DLD1 (cell line): ENCODE measurements around the gene MCCD1.

Experiments
- in situ Hi-C: cut with HindIII; loops from 2 replicates; pipeline ENCODE4 v1.10.0; 2017; ENCODE audit warnings: low sequenced_read_pairs

MCCD1 gene

GRCh38 chr6:31568537-31568961 lies 39.8 kb downstream of the MCCD1 start:
- in situ Hi-C loops = no loop called here

DNA sequence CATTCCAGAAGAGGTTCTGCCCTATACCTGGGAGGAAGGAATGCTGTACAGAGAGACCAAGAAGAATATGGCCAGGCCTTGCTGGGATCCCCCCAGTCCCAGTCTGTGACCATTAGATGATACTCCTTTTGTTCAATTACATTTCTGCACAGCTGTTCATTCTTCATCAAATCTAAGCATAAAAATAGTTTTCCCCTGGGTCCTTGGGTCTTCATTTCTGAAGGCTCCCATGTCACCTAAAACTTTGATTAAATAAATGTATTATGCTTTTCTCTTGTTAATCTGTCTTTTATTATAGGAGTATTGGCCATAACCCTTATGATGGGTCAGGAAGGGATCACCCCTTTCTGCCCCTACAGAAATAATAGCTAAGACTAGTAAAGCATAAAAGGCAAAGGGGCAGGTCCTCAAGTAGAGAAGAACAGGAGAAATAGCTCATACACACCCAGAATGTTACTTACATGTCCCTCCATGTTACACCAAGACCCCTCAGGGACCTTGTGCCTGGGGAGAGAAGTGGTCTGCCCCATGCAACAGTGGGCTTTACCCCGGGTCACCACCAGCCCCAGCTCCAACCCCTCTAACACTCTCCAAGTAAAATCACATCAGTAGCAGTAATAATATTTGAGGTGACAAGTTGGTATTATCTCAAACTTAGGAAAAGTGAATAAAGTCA lies 41.2 kb downstream of the MCCD1 start:
- in situ Hi-C loops = no loop called here

GRCh38 chr6:31572041-31572911 lies 43.5 kb downstream of the MCCD1 start, which contains the start of gene LTA:
TSS of gene LTA (plus strand) at chr6:31572289. CDS start at chr6:31572743, 454 bp downstream.
- in situ Hi-C loops = no loop called here

DNA sequence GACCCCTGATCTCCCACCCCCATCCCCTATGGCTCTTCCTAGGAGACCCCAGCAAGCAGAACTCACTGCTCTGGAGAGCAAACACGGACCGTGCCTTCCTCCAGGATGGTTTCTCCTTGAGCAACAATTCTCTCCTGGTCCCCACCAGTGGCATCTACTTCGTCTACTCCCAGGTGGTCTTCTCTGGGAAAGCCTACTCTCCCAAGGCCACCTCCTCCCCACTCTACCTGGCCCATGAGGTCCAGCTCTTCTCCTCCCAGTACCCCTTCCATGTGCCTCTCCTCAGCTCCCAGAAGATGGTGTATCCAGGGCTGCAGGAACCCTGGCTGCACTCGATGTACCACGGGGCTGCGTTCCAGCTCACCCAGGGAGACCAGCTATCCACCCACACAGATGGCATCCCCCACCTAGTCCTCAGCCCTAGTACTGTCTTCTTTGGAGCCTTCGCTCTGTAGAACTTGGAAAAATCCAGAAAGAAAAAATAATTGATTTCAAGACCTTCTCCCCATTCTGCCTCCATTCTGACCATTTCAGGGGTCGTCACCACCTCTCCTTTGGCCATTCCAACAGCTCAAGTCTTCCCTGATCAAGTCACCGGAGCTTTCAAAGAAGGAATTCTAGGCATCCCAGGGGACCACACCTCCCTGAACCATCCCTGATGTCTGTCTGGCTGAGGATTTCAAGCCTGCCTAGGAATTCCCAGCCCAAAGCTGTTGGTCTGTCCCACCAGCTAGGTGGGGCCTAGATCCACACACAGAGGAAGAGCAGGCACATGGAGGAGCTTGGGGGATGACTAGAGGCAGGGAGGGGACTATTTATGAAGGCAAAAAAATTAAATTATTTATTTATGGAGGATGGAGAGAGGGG lies 44.7 kb downstream of the MCCD1 start:
- in situ Hi-C loops = no loop called here

GRCh38 chr6:31574106-31575061 lies 45.6 kb downstream of the MCCD1 start:
- in situ Hi-C loops = no loop called here

GRCh38 chr6:31575335-31575901 lies 46.7 kb downstream of the MCCD1 start, which contains the start of gene TNF:
TSS of gene TNF (plus strand) at chr6:31575565. CDS start at chr6:31575742, 177 bp downstream.
- in situ Hi-C loops = no loop called here

DNA sequence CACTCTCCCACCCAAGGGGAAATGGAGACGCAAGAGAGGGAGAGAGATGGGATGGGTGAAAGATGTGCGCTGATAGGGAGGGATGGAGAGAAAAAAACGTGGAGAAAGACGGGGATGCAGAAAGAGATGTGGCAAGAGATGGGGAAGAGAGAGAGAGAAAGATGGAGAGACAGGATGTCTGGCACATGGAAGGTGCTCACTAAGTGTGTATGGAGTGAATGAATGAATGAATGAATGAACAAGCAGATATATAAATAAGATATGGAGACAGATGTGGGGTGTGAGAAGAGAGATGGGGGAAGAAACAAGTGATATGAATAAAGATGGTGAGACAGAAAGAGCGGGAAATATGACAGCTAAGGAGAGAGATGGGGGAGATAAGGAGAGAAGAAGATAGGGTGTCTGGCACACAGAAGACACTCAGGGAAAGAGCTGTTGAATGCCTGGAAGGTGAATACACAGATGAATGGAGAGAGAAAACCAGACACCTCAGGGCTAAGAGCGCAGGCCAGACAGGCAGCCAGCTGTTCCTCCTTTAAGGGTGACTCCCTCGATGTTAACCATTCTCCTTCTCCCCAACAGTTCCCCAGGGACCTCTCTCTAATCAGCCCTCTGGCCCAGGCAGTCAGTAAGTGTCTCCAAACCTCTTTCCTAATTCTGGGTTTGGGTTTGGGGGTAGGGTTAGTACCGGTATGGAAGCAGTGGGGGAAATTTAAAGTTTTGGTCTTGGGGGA lies 47.4 kb downstream of the MCCD1 start:
- in situ Hi-C loops = no loop called here

- in situ Hi-C loops = no loop called here
Measured at GRCh38 chr6:31576897-31577578, 48.3 kb downstream of the MCCD1 start.

- in situ Hi-C loops = no loop called here
Measured at GRCh38 chr6:31577579-31577966, 48.8 kb downstream of the MCCD1 start.

DNA sequence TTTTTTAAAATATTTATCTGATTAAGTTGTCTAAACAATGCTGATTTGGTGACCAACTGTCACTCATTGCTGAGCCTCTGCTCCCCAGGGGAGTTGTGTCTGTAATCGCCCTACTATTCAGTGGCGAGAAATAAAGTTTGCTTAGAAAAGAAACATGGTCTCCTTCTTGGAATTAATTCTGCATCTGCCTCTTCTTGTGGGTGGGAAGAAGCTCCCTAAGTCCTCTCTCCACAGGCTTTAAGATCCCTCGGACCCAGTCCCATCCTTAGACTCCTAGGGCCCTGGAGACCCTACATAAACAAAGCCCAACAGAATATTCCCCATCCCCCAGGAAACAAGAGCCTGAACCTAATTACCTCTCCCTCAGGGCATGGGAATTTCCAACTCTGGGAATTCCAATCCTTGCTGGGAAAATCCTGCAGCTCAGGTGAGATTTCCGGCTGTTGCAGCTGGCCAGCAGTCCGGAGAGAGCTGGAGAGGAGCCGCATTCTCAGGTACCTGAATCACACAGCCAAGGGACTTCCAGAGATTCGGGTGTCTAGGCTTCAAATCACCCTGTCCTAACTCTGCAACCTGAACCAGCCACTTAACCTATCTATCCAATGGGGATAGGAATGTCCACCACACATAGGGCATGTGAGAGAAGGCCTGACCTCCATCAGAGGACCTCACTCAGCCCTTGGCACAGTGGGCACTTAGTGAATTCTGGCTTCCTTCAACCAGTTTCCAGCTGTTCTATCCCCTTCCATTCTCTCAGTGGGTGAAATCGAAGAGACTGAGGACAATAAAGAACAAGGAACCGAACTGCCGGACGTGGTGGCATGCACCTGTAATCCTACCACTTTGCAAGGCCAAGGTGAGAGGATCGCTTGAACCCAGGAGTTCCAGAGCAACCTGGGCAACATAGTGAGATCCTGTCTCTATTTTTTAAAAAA lies 49.7 kb downstream of the MCCD1 start:
- in situ Hi-C loops = no loop called here

- in situ Hi-C loops = no loop called here
Measured at GRCh38 chr6:31579119-31579505, 50.4 kb downstream of the MCCD1 start.
